Activated CD4-positive, alpha-beta T cell treated with anti-CD3 and anti-CD28 coated beads, Interleukin-2, Interleukin-6, amounts not matched to agents 100 ng/mL and 50 ng/mL, durations not matched to agents 16 hours and 8 hours (primary cell): ENCODE results near the gene TNRC6C.
"Not testable (repeated sequence)": the region's sequence is repeated elsewhere in the genome, so short reads cannot be mapped to it uniquely, and the experiment has no call there.

Experiments used
- DNase-seq: peaks from one replicate; pipeline ENCODE4 v3.0.0-alpha.2; 2020

The TNRC6C gene

DNA sequence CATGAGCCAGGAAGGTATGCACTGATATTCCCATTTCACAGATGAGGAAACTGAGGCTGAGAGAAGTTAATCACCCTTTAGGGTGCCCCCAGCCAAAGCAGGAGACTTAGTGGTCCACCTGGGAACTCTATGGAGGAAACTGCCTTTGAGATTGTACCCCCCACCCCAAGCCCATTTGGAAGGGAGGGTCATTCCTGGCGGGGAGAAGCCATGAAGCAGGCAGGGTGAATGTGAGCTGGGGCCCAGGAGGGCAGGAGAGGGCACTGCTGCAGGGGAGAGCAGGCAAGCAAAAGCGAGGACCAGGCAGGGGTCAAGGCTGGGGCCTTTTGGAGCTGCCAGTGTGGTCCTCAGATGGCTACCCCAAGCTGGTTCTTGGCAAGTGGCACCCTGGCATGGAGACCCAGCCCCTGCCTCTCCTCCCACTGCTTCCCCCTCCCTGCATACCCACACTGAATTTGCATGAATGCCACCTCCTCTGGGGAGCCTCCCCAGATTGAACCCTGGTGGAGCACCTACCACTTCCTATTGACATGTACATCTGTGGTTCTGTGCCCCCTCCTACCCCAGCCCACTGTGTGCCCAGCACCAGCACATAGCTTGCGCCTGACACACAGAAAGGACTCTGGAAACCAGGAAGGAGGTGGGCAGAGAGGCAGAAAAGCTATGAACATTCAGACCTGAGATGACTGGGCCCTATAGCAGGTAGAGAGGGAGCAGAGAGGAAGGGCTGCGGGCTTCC is 171.0 kb downstream of the TNRC6C start:
- DNase-seq: peak; percentile 67

DNA sequence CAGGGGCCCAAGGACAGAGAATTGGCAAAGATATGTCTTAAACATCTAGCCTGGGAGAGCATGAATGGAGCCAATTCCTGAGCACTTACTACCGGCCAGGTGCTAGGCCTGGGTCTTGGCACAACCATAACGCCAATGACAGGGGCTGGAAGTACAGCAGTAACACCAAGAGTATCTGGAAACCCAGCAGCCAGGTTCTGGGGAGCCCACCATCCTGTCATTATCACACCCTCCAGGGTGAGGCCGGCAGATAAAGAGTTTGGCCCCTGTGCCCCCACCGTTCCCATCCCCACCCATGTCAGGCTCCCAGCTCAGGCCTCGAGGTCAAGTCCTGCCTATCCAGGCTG is 171.6 kb downstream of the TNRC6C start:
- DNase-seq: no peak

- peak; percentile 94 for DNase-seq
Measured at GRCh38 chr17:78130437-78131101, 172.1 kb downstream of the TNRC6C start, which contains the start of gene TMC8. TMC8 (plus strand) TSS chr17:78130771; CDS start chr17:78131589, 818 bp downstream.

DNA sequence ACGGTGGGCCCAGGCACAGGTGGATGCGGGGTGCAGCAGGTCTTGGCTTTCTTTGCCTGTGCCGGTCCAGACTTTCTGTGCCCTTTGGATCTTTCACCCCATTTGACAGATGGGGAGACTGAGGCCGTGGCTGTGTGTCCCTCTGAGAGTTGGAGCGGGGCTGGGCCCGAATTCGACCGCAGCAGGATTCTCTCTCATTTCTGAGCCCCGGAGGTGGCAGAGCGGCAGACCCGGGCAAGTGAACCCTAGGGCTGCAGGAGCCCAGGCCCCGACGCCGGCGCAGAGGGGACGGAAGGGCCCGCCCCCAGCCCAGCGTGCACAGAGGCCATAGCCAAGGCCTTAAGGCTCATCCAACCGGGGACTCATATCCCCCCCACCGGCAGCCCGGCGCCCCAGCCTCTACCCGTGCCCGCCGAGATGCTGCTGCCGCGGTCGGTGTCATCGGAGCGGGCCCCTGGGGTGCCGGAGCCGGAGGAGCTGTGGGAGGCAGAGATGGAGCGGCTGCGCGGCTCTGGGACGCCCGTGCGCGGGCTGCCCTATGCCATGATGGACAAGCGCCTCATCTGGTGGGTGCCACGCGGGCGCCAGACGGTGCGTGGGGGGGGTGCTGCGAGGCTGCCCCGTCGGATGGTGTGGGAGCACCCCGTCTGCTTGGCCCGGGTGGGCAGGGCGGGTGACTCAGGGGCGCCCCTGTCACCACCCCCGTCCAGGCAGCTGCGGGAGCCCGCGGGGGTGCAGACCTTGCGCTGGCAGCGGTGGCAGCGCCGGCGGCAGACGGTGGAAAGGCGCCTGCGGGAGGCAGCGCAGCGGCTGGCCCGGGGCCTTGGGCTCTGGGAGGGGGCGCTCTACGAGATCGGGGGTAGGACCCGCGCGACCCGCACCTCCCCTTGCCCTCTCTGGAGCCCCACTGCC is 172.9 kb downstream of the TNRC6C start:
- DNase-seq: peak; percentile 62

DNA sequence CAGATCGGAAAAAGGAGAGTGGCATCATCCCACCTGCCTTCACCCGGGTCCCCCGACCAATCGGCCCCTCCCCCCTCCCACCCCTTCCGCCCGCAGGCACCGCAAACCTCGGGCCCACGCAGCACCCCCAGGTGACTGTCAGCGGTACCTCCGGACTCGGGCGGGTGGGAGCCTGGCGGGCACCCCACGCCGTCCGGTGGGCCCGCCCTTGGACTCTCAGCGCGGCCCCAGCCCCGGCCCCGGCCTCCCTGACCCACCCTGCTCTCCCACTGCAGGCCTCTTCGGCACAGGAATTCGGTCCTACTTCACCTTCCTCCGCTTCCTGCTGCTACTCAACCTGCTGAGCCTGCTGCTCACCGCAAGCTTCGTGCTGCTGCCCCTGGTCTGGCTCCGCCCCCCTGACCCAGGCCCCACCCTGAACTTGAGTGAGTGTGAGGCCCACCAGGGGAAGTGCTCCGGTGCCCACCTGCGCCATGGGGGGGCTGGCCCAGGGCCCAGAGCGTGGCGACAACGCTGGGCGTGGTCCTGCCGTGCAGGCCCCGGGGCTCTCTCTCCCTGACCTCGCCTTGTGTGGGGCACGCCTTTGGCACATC is 173.7 kb downstream of the TNRC6C start:
- peak; percentile 82 for DNase-seq

GRCh38 chr17:78132767-78133178 is 174.3 kb downstream of the TNRC6C start:
- DNase-seq: no peak

DNA sequence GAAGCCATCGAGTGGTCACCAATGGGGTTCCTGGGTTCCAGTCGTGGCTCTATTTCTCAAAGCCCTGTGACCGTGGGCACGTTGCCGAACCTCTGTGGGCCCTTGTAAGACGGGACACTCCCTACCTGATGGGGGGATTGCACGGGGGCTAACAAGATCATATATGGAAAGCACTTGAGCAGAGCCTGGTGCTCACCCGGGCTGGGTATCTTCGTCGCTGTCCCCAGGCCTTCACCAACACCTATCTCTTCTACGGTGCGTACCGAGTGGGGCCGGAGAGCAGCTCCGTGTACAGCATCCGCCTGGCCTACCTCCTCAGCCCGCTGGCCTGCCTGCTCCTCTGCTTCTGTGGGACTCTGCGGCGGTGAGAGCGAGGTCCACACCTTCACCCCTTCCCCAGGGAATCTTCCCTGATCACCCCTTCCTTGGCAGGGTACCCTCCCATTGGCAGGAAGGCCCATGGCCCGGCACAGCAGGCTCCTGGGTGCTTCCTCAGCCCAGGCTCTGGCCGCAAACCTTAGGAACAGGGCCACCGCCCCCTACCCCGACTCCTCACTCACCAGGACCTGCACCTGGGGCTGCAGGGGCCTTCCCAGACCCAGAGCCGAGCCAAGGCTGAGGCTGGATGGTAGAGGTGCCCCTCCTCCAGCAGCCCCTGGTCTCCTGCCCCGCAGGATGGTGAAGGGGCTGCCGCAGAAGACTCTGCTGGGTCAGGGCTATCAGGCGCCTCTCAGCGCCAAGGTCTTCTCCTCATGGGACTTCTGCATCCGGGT is 174.9 kb downstream of the TNRC6C start:
- no peak for DNase-seq

DNA sequence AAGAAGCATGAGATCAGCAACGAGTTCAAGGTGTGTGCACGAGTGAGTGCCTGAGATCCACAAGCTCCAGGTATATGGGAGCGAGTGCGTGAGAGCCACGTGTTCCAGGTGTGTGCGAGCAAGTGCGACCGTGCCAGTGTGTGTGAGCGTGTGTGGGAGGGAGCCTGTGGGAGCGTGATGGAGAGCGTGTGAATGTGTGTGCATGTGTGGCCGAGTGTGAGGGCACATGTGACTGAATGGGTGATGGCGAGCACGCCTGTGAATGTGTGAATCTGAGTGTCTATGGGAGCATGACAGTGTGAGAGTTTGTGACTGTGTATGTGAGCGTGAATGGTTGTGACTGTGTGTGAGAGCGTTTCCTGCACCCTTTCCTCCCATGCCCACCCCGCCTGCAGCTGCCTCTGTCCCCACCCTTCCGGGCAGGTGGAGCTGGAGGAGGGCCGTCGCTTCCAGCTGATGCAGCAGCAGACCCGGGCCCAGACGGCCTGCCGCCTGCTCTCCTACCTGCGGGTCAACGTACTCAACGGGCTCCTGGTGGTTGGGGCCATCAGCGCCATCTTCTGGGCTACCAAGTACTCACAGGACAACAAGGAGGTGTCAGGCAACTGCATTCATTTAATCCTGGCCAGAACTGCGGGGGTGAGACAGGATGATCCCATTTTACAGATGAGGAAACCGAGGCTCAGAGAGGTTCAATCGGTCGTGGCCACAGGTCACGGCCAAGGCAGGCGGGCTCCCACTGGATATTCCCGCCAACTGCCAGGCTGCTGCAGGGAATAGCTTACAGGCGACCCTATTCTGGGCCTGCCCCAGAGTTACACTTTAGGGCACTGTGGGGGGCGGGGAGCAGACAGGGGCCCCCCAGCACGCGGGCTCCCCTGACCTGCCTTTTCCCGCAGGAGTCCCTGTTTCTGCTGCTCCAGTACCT is 175.7 kb downstream of the TNRC6C start:
- peak; percentile 89 for DNase-seq

GRCh38 chr17:78134899-78135385 is 176.4 kb downstream of the TNRC6C start:
- DNase-seq: no peak

GRCh38 chr17:78135858-78136500 is 177.5 kb downstream of the TNRC6C start:
- no peak for DNase-seq

DNA sequence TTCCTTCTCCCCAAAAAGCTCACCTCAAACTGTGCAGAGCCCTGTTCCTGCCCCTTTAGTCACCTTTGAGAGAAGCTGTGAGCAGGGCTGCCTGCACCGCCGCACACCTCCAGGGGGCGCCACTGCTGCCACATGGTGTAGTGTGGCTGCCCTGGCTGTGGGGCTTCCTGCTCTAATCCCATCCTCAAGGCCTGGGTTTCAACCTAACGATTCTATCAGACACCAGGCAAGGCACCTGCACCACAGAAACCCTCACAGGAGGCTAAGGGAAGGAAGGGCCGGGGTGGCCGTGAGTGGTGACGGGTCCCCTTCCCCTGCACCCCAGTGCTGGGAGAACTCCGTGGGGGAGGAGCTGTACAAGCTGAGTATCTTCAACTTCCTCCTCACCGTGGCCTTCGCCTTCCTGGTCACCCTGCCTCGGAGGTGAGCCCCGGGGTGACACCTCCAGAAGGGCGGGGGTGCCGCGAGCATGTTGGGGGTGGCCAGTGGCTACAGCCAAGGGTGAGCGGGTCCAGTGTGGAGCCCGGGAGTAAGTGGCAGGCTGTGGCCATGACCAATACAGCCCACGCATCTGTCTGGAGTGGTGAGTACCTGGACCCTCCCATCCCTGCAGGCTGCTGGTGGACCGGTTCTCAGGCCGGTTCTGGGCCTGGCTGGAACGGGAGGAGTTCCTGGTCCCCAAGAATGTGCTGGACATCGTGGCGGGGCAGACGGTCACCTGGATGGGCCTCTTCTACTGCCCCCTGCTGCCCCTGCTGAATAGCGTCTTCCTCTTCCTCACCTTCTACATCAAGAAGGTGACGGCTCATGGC is 179.1 kb downstream of the TNRC6C start:
- peak; percentile 73 for DNase-seq

DNA sequence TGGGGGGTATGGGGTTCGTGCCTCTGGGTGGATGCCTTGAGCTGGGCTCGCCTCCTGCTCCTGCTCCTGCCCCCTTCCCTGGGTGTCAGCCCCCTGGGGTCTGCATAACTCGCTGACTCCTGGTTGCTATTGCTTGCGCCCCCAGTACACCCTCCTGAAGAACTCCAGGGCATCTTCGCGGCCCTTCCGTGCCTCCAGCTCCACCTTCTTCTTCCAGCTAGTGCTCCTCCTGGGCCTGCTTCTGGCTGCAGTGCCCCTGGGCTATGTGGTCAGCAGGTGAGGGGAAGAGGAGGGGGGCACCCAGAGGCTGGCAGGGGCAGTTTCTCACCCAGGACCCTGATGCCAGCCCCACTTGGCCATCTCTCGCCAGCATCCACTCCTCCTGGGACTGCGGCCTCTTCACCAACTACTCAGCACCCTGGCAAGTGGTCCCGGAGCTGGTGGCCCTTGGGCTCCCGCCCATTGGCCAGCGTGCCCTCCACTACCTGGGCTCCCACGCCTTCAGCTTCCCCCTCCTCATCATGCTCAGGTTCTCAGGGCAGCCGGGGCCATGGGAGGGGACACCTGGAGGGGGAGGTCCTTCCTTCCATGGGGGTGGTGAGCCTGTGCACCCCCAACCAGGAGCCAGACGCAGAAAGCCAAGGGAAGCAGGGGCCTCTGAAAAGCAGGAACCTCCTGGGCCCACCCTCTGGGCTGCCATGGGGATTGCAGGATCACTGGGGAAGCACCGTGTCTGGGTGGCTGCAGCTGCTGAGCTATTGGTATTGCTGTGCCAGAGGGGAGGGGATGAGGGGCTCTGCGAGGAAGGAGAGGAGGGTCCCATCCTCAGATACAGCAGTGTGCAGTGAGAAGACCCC is 179.9 kb downstream of the TNRC6C start:
- no peak for DNase-seq

DNA sequence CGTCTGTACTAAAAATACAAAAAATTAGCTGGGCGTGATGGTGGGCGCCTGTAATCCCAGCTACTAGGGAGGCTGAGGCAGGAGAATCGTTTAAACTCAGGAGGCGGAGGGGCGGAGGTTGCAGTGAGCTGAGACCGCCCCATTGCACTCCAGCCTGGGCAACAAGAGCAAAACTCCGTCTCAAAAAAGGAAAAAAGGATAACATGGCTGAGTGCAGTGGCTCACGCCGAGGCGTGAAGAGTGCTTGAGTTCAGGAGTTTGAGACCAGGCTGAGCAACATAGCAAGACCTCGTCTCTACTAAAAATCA is 181.3 kb downstream of the TNRC6C start:
- DNase-seq: not testable (repeated sequence)

DNA sequence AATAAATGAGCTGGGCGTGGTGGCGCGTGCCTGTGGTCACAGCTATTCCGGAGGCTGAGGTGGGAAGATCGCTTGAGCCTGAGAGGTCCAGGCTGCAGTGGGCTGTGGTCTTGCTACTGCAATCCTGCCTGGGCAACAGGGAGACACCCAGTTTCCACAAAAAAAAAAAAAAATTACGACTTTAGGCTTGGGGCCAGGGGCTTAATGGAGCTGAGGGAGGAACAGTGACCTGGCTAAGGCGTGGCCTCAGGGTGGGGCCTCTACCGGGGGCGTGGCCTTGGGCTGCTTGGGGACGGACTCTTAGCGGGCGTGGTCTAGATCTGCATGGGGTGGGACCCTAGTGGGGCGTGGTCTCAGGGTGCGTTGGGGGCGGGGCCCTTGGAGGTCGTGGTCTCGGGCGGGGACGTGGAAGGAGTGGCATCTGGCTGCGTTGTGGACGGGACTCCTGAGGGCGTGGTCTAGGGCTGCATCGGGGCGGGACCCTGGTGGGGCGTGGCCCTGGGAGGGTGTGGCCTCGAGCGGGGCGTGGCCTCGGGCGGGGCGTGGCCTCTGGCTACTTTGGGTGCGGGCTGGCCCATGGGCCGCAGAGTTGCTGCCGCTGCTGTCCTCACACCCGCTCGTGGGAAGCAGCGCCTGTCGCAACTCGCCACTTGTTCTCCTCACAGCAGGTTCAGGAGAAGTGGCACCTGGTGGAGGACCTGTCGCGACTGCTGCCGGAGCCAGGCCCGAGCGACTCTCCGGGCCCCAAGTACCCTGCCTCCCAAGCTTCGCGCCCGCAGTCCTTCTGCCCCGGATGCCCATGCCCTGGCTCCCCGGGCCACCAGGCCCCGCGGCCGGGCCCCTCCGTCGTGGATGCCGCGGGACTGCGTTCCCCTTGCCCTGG is 181.9 kb downstream of the TNRC6C start:
- peak; percentile 99 for DNase-seq

DNA sequence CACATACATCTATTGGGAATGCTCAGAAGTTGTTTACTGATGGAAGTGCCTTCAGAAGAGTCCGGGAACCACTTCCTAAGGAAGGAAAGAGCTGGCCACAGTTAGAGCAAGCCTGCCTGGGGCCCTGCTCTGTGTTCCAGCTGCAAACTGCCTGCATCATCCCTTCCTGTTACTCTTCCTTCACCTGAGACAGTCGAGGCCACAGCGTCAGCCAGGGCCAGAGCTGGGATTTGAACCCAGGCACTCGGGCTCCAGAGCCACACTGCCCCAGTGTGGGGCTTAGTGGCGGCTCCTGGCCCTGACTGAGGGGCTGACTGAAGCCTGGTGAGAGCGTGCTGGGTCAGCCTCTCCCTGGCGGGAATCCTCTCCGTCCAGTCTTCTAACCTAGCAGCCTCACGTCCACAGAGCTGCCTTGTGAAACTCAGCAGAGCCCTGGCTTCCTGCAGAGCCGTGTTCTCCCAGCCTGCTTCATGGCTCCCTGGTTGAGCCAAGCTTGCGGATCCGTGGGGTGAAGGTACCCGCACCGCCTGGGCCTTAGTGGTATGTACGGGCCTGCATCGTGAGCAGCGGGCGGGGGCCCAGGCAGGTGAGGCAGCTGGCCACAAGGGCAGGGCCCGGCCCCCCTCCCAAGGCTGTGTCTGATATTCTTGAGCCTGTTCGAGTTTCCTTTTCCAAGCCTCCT is 183.1 kb downstream of the TNRC6C start:
- no peak for DNase-seq

GRCh38 chr17:78142119-78142861 is 183.8 kb downstream of the TNRC6C start:
- DNase-seq: no peak
